Measurements from ENCODE around the gene FSTL4. TPM values are rescaled to one million over a fixed set of nuclear protein-coding genes. Genes with fewer than 3 reads are reported as not detected.

Gene FSTL4
- total RNA-seq, 1 donor from 2014 or later: 14.3 TPM

- Mint-ChIP-seq H3K4me3 (no peak overlapping the region), H3K36me3 (no peaks in the 10 kb centered on the region), H3K4me1 (no peaks in the 10 kb centered on the region), H3K9me3 (no peaks in the 10 kb centered on the region), H3K27ac (no peak overlapping the region), H3K27me3 (ENCODE audit: low read depth) (no peaks in the 10 kb centered on the region)
- DNase-seq (ENCODE audit: low spot score in 2 of 2, unreplicated experiment in 2 of 2): no peak
- TF ChIP-seq CTCF (IDR thresholded peaks at IDR 0.05; ENCODE audit: unreplicated experiment): no peak
Observed at GRCh38 chr5:133311176-133311575, 301.2 kb downstream of the FSTL4 start.

DNA sequence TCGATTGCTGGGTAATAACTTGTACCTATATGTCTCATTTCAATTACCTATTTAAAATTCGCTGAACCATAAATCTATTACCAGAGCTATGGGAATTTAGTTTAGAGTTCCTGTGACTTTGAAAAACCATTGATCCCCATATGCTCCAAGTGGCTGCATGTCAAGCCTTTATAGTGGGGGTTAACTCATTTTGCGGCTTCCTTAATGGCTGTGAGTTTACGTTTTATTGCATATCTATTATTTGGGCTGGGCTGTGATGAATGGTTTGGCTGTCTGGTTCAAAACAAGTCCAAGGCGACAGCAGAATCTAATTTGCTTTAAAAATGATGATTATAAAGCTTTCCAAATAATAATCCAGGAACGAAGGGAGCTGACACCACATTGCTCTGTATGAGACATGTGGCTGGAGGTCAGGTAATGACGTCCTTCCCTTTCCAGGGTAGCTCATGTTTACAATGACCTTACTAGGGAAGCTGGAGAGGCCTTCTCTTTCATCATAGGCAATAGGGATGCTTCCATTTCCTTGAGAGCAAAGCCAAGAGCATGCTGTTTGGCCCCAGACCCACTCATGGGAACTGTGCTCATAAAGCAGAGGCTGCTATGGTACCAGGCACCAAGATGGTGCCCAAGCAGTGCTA, 302.2 kb downstream of the FSTL4 start:
- no peak for DNase-seq (ENCODE audit: low spot score in 2 of 2, unreplicated experiment in 2 of 2)
- Mint-ChIP-seq H3K27ac (no peak overlapping the region), H3K4me3 (no peak overlapping the region), H3K4me1 (no peaks in the 10 kb centered on the region), H3K9me3 (no peaks in the 10 kb centered on the region), H3K36me3 (no peaks in the 10 kb centered on the region), H3K27me3 (ENCODE audit: low read depth) (no peaks in the 10 kb centered on the region)
- TF ChIP-seq CTCF (IDR thresholded peaks at IDR 0.05; ENCODE audit: unreplicated experiment): no peak

DNA sequence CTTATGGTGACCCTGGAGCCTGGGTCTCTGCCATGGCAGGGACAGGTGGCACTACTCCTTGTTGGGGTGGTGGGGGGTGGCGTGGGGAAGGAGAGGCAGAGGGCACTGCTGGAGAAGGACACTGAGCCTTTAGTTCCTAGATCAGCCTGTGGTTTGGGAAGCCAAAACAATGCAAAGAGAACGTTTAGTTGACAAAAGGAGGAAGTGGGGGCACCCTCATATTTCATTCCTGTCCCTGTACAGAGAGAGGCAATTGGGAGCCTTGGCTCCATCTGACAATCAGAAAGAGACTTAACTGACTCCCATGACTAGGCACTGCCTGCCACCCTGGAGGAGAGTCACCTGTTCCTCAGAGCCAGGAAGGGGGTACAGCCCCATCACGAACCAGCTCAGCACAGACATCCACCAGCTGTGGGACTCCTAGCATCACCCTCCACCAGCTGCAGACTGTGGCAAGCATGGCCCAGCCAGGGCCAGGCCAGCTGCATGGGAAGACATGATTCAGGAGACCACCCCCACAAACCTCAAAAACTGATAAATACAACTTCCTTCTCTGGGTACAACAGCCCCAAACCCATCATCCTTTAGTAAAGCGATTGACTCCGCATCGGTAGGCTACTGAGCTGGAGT, 303.1 kb downstream of the FSTL4 start:
- no peak for DNase-seq (ENCODE audit: low spot score in 2 of 2, unreplicated experiment in 2 of 2)
- Mint-ChIP-seq H3K27me3 (ENCODE audit: low read depth) (no peaks in the 10 kb centered on the region), H3K9me3 (no peaks in the 10 kb centered on the region), H3K4me3 (no peak overlapping the region), H3K27ac (no peak overlapping the region), H3K36me3 (no peaks in the 10 kb centered on the region), H3K4me1 (no peaks in the 10 kb centered on the region)
- TF ChIP-seq CTCF (IDR thresholded peaks at IDR 0.05; ENCODE audit: unreplicated experiment): no peak

- TF ChIP-seq CTCF (IDR thresholded peaks at IDR 0.05; ENCODE audit: unreplicated experiment): no peak
- Mint-ChIP-seq H3K9me3 (no peaks in the 10 kb centered on the region), H3K27me3 (ENCODE audit: low read depth) (no peaks in the 10 kb centered on the region), H3K27ac (no peak overlapping the region), H3K4me3 (no peak overlapping the region), H3K4me1 (no peaks in the 10 kb centered on the region), H3K36me3 (no peaks in the 10 kb centered on the region)
- DNase-seq (ENCODE audit: low spot score in 2 of 2, unreplicated experiment in 2 of 2): no peak
Observed at GRCh38 chr5:133307275-133307674, 305.1 kb downstream of the FSTL4 start.

GRCh38 chr5:133304707-133305216, 307.6 kb downstream of the FSTL4 start:
- H3K9me3 Mint-ChIP-seq: no peaks in the 10 kb centered on the region
- no peak overlapping the region for H3K27ac Mint-ChIP-seq
- TF ChIP-seq CTCF (IDR thresholded peaks at IDR 0.05; ENCODE audit: unreplicated experiment): no peak
- no peaks in the 10 kb centered on the region for H3K4me1 Mint-ChIP-seq
- no peak for DNase-seq (ENCODE audit: low spot score in 2 of 2, unreplicated experiment in 2 of 2)
- H3K27me3 Mint-ChIP-seq (ENCODE audit: low read depth): no peaks in the 10 kb centered on the region
- H3K4me3 Mint-ChIP-seq: no peak overlapping the region
- H3K36me3 Mint-ChIP-seq: no peaks in the 10 kb centered on the region
